MCF 10A (cell line): ENCODE results near the gene RFWD3. TPM values are rescaled to one million over a fixed set of nuclear protein-coding genes. Genes with fewer than 3 reads are reported as not detected.

Experiments
- BruUV-seq: library from RNA; stranded (reverse); fragments of 400-500 nt; replicated peaks from 2 replicates; lab custom pipeline; 2021; lab: Mats Ljungman, UMichigan
- CTCF ChIA-PET: fragments of 300-600 bp; sonication (Branson Sonifier 250); formaldehyde crosslinking; extraction: SDS; loops from one replicate; lab custom pipeline; 2021; ENCODE audit warnings: antibody characterized with exemption, inconsistent platforms; lab: Yijun Ruan, JAX
- POLR2A ChIA-PET: fragments of 300-600, 350-650 bp; sonication (Branson Sonifier 250); formaldehyde crosslinking; extraction: SDS; loops from one replicate; lab custom pipeline; 2020; ENCODE audit warnings: antibody characterized with exemption, inconsistent platforms; lab: Yijun Ruan, JAX
- DNase-seq: peaks from one replicate; pipeline ENCODE4 v3.0.0-alpha.2; 2018; ENCODE audit not compliant: unreplicated experiment
- H3K27ac Mint-ChIP-seq: one replicate; pipeline ENCODE4 v1.8.0; 2022; ENCODE audit warnings: mild to moderate bottlenecking, low read depth, mixed read lengths; ENCODE audit not compliant: unreplicated experiment
- H3K27me3 Mint-ChIP-seq: one replicate; pipeline ENCODE4 v1.8.0; 2022; ENCODE audit warnings: mixed read lengths; ENCODE audit not compliant: insufficient read depth, unreplicated experiment
- H3K36me3 Mint-ChIP-seq: one replicate; pipeline ENCODE4 v1.8.0; 2022; ENCODE audit warnings: mild to moderate bottlenecking, moderate library complexity, mixed read lengths; ENCODE audit not compliant: insufficient read depth, unreplicated experiment
- H3K4me1 Mint-ChIP-seq: one replicate; pipeline ENCODE4 v1.8.0; 2022; ENCODE audit warnings: mixed read lengths; ENCODE audit not compliant: insufficient read depth, unreplicated experiment
- H3K4me3 Mint-ChIP-seq: one replicate; pipeline ENCODE4 v1.8.0; 2022; ENCODE audit warnings: mild to moderate bottlenecking, moderate library complexity, mixed read lengths; ENCODE audit not compliant: unreplicated experiment
- H3K9me3 Mint-ChIP-seq: one replicate; pipeline ENCODE4 v1.8.0; 2022; ENCODE audit warnings: mixed read lengths; ENCODE audit not compliant: unreplicated experiment
- intact Hi-C: fragments of 100-400 bp; cut with micrococcal nuclease; formaldehyde crosslinking; loops from 2 replicates; pipeline ENCODE4 v1.14.1; 2022
- total RNA-seq: library from RNA; stranded (reverse); gene quantifications from 2 replicates; pipeline ENCODE4 v1.2.3, GENCODE V29; 2022
- TF ChIP-seq, protein P1 (sequence below): fragments of 200-600 bp; IDR thresholded peaks from one replicate; pipeline ENCODE4 v1.8.0; 2022; ENCODE audit warnings: antibody characterized with exemption, mild to moderate bottlenecking; ENCODE audit not compliant: unreplicated experiment

RFWD3 gene
- total RNA-seq, 1 experiment from 2014 or later: 33.7 TPM

DNA sequence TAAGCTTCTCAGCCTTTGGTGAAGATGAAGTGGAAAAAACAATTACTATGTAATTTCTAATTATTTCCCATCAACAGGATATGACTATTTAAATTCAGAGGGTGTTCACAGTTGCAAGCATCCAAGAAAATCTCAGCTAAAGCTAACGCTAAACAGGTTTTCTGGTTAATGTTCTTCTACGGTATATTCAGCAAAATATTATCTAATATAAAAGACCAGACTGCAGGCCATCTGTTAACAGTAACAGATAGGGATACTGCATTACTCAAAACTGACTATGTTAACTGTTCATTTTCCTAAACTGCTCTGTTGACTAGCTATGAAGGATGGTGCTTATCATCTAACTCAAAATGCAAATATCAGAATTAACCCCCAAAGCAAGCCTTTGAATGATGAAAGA, 92.5 kb downstream of the RFWD3 start:
- Mint-ChIP-seq H3K9me3 (no peaks in the 10 kb centered on the region), H3K27me3 (no peaks in the 10 kb centered on the region), H3K27ac (no peak overlapping the region), H3K36me3 (peaks cover 11% of the 10 kb centered on the region), H3K4me1 (peaks cover 18% of the 10 kb centered on the region), H3K4me3 (no peak overlapping the region)
- DNase-seq: no peak
- no TSS peak for BruUV-seq
- TF ChIP-seq, protein P1, sequence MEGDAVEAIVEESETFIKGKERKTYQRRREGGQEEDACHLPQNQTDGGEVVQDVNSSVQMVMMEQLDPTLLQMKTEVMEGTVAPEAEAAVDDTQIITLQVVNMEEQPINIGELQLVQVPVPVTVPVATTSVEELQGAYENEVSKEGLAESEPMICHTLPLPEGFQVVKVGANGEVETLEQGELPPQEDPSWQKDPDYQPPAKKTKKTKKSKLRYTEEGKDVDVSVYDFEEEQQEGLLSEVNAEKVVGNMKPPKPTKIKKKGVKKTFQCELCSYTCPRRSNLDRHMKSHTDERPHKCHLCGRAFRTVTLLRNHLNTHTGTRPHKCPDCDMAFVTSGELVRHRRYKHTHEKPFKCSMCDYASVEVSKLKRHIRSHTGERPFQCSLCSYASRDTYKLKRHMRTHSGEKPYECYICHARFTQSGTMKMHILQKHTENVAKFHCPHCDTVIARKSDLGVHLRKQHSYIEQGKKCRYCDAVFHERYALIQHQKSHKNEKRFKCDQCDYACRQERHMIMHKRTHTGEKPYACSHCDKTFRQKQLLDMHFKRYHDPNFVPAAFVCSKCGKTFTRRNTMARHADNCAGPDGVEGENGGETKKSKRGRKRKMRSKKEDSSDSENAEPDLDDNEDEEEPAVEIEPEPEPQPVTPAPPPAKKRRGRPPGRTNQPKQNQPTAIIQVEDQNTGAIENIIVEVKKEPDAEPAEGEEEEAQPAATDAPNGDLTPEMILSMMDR: no peak
- ChIA-PET CTCF (interaction anchor here (0.6 to 1.1 kb wide), 5 partner anchors 9 to 288 kb away, joined by 3 to 6 read pairs (median 3); no protein-coding TSS in a partner anchor), POLR2A (interaction anchor here (0.6 to 1.2 kb wide), 3 partner anchors 32 to 99 kb away, joined by 3 to 4 read pairs (median 4); partner anchors contain the start of gene GLG1)
- intact Hi-C loops: no loop called here

DNA sequence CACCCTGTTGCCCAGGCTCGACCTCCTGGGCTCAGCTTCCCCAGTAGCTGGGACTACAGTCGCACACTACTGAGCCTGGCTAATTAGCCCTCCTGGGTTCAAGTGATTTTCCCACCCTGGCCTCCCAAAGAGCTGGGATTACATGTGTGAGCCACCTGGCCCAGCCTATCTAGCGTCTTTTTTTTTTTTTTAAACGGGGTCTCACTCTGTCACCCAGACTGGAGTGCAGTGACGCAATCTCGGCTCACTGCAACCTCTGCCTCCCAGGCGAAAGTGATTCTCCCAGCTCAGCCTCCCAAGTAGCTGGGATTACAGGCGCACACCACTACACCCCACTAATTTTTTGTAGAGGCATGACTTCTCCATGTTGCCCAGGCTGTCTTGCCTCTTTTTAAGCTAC, 93.1 kb downstream of the RFWD3 start:
- peaks cover 20% of the 10 kb centered on the region for H3K4me1 Mint-ChIP-seq
- TF ChIP-seq, protein P1: no peak
- H3K4me3 Mint-ChIP-seq: no peak overlapping the region
- POLR2A ChIA-PET: interaction anchor here (0.6 to 1.2 kb wide), 2 partner anchors 33 to 98 kb away, joined by 3 to 4 read pairs; partner anchors contain the start of gene GLG1
- H3K9me3 Mint-ChIP-seq: no peaks in the 10 kb centered on the region
- peaks cover 11% of the 10 kb centered on the region for H3K36me3 Mint-ChIP-seq
- CTCF ChIA-PET: interaction anchor here (0.6 to 1.1 kb wide), 5 partner anchors 10 to 45 kb away, joined by 3 to 6 read pairs (median 3); no protein-coding TSS in a partner anchor
- intact Hi-C loops: no loop called here
- H3K27ac Mint-ChIP-seq: no peak overlapping the region
- DNase-seq: no peak
- BruUV-seq: no TSS peak
- H3K27me3 Mint-ChIP-seq: no peaks in the 10 kb centered on the region

Other genes with a start within 250 kb of the RFWD3 start
- 0.89 TPM in 1 of 2 replicates, not detected in the other for gene CLEC18B, start 245.4 kb downstream of the RFWD3 start, total RNA-seq
- 99.1 and 132 TPM in 2 replicates for gene GLG1, start 59.8 kb downstream of the RFWD3 start, total RNA-seq
- 12.1 and 14.2 TPM in 2 replicates for gene MLKL, start 34.0 kb upstream of the RFWD3 start, total RNA-seq
- not detected in 2 replicates for gene FA2H, start 107.9 kb upstream of the RFWD3 start, total RNA-seq